HepG2 (cell line): ENCODE measurements around the gene RIPK1. TPM values are rescaled to one million over a fixed set of nuclear protein-coding genes. Genes with fewer than 3 reads are reported as not detected.

ENCODE experiments used
- AHR ChIP-seq: IDR thresholded peaks from 2 replicates; pipeline ENCODE4 v1.6.1; 2018; ENCODE audit warnings: missing genetic modification reagents, missing compliant biosample characterization
- ARNT2 ChIP-seq: sonication (generic); formaldehyde crosslinking; IDR thresholded peaks from 2 replicates; pipeline ENCODE4 v1.8.0; 2022; ENCODE audit warnings: mild to moderate bottlenecking, low read depth, missing genetic modification reagents, moderate library complexity
- CENPT ChIP-seq: sonication (generic); formaldehyde crosslinking; IDR thresholded peaks from 2 replicates; pipeline ENCODE4 v1.8.0; 2022; ENCODE audit warnings: low read depth, mild to moderate bottlenecking, moderate library complexity, missing genetic modification reagents
- CREM ChIP-seq, 2 experiments: sonication (generic) in 1 of 2; formaldehyde crosslinking in 1 of 2; IDR thresholded peaks; 2 replicates each; pipeline versions ENCODE4 v1.4.0 to v1.6.1; 2016 to 2020; ENCODE audit warnings: antibody characterized with exemption in 1 of 2, mild to moderate bottlenecking in 1 of 2, missing genetic modification reagents in 1 of 2
- ELF3 ChIP-seq: IDR thresholded peaks from 2 replicates; pipeline ENCODE4 v1.6.1; 2016; ENCODE audit warnings: missing genetic modification reagents, missing compliant biosample characterization
- GATAD1 ChIP-seq: IDR thresholded peaks from 2 replicates; pipeline ENCODE4 v1.6.1; 2016; ENCODE audit warnings: missing genetic modification reagents, missing compliant biosample characterization
- HNRNPH1 ChIP-seq: fragments of 200-400 bp; formaldehyde crosslinking; optimal IDR thresholded peaks from 2 replicates; pipeline ENCODE3; 2017; ENCODE audit warnings: mild to moderate bottlenecking, low read depth, low read length
- IKZF1 ChIP-seq: fragments of 450-650 bp; IDR thresholded peaks from 2 replicates; pipeline ENCODE4 v1.7.1; 2016
- MXD4 ChIP-seq: IDR thresholded peaks from 2 replicates; pipeline ENCODE4 v1.6.1; 2016; ENCODE audit warnings: mild to moderate bottlenecking, missing biosample characterization, missing genetic modification reagents
- PCBP2 ChIP-seq: fragments of 200-400 bp; formaldehyde crosslinking; optimal IDR thresholded peaks from 2 replicates; pipeline ENCODE3; 2018; ENCODE audit warnings: low read length, low read depth; ENCODE audit not compliant: poor library complexity, severe bottlenecking
- SOX6 ChIP-seq, 2 experiments: fragments of 450-650 bp in 1 of 2; sonication (generic) in 1 of 2; formaldehyde crosslinking in 1 of 2; IDR thresholded peaks; 2 replicates each; pipeline versions ENCODE4 v1.4.0 to v1.6.1; 2017 to 2020; ENCODE audit warnings: antibody characterized with exemption in 1 of 2, mild to moderate bottlenecking in 1 of 2, missing genetic modification reagents in 1 of 2
- SP4 ChIP-seq: sonication (generic); formaldehyde crosslinking; IDR thresholded peaks from 2 replicates; pipeline ENCODE4 v1.8.1; 2023; ENCODE audit warnings: mild to moderate bottlenecking, missing genetic modification reagents
- TOPORS ChIP-seq: sonication (generic); formaldehyde crosslinking; IDR thresholded peaks from 2 replicates; pipeline ENCODE4 v1.8.0; 2023; ENCODE audit warnings: mild to moderate bottlenecking, missing genetic modification reagents
- ZNF296 ChIP-seq: sonication (generic); formaldehyde crosslinking; conservative IDR thresholded peaks from 2 replicates; pipeline ENCODE4 v1.5.0; 2020; ENCODE audit warnings: mild to moderate bottlenecking, missing genetic modification reagents
- ZNF564 ChIP-seq: sonication (generic); formaldehyde crosslinking; IDR thresholded peaks from 2 replicates; pipeline ENCODE4 v1.8.1; 2023; ENCODE audit warnings: mild to moderate bottlenecking, missing genetic modification reagents
- polyA plus RNA-seq, 8 experiments: library from polyadenylated mRNA; depleted of rRNA in 3 of 8; stranded (reverse) in 7 of 8; unstranded in 1 of 8; fragments of >200 nt; fragmentation: Illumina TruSeq in 4 of 8; extraction: Trizol in 4 of 8; gene quantifications; 2 replicates each; pipeline versions ENCODE4 v1.2.1 to v1.2.3, GENCODE V29; 2011 to 2016; ENCODE audit warnings: low read depth in 4 of 8, missing spikeins in 1 of 8, mixed read lengths in 1 of 8; ENCODE audit not compliant: insufficient read depth in 1 of 8
- total RNA-seq, 5 experiments: library from RNA; depleted of rRNA; stranded (reverse); fragments of >200 nt; fragmentation: Illumina TruSeq; extraction: Trizol; gene quantifications; 2 replicates each; pipeline ENCODE4 v1.2.3, GENCODE V29; 2016; ENCODE audit warnings: low read depth in 1 of 5
- TF ChIP-seq, protein P1 (sequence below): sonication (generic); formaldehyde crosslinking; IDR thresholded peaks from 2 replicates; pipeline ENCODE4 v1.4.0; 2020; ENCODE audit warnings: missing genetic modification reagents; ENCODE audit errors: not compliant biosample characterization
- TF ChIP-seq, protein P2 (sequence below): sonication (generic); formaldehyde crosslinking; conservative IDR thresholded peaks from 2 replicates; pipeline ENCODE4 v1.5.0; 2020; ENCODE audit warnings: missing genetic modification reagents
- TF ChIP-seq, protein P3 (sequence below): sonication (generic); formaldehyde crosslinking; IDR thresholded peaks from 2 replicates; pipeline ENCODE4 v1.8.0; 2022; ENCODE audit warnings: mild to moderate bottlenecking, missing genetic modification reagents, moderate library complexity
- TF ChIP-seq, protein P4 (sequence below): IDR thresholded peaks from 2 replicates; pipeline ENCODE4 v1.6.1; 2012; ENCODE audit warnings: low read length, improper control_type of control experiment
- TF ChIP-seq, protein P5 (sequence below): sonication (generic); formaldehyde crosslinking; conservative IDR thresholded peaks from 2 replicates; pipeline ENCODE4 v1.4.0; 2020; ENCODE audit warnings: missing genetic modification reagents

The RIPK1 gene
- total and polyA plus RNA-seq, 2 of the 13 experiments (the other 11 are each of a cell fraction or from before 2014, with no cell fraction given), result 9.0 to 10.3 TPM

DNA sequence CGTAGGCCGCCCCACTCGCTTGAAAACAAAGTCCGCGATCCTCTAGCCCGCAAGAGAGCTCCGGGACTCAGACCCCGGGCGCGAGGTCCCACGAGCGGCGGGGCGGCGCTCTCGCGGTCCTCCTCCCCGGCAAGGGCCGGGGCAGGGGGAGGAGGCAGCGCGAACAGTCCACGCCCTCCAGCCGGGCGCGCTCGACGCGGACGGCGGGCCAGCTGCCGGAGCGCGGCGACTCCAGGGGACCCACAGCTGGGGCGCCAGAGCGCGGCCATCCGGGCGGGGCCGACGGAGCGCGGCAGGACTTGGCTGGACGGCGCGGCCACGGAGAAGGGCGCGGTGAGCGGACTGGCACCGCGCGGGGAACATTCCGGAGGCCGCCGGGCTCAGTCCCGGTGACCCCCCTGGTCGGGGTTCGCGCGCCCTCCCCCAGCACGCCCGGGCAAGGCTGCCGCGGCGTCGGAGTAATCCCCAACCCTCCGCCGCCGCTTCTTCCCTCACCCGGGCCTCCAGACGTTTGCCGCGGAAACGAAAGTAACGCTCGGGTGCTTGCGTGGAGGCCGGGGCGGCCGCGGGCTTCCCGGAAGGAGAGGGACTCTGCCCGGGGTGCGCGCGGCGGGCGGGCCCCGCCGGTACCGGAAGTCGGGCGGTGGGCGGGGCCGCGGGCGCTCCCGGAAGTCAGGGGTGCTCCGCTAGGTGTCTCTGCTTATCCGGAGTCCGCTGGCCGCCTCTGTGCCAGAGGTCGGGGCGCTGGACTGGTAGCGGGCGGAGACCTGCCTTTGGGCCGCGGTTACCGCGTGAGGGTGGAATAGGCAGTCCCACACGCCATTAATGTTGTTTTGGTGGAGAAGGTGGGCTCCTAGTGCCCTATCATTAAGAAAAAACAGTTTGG, at the start of gene RIPK1 (continued):
- TF ChIP-seq CREM (IDR thresholded peaks at IDR 0.05) (0 out of 2 replicates have a peak, but pooled peaks have one; percentile 10), CREM (CRISPR knock-in tag; IDR thresholded peaks at IDR 0.05) (no peak), TOPORS (peak; percentile 68; the same call in 1 of the 2 replicates), PCBP2 (no peak), ELF3 (peak; percentile 97), ZNF564 (CRISPR knock-in tag) (peak; percentile 80; the same call in 1 of the 2 replicates), AHR (CRISPR knock-in tag) (0 out of 2 replicates have a peak, but pooled peaks have one; percentile 9), CENPT (CRISPR knock-in tag) (no peak), MXD4 (CRISPR knock-in tag) (peak; percentile 55), GATAD1 (CRISPR knock-in tag) (peak; percentile 69; the same call in 1 of the 2 replicates), IKZF1 (no peak), ARNT2 (peak; percentile 86), ZNF296 (CRISPR knock-in tag) (no peak), SOX6 (IDR thresholded peaks at IDR 0.05) (no peak), SOX6 (CRISPR knock-in tag; IDR thresholded peaks at IDR 0.05) (peak; percentile 58), HNRNPH1 (no peak), SP4 (CRISPR knock-in tag) (peak; percentile 96)
- TF ChIP-seq, protein P1, sequence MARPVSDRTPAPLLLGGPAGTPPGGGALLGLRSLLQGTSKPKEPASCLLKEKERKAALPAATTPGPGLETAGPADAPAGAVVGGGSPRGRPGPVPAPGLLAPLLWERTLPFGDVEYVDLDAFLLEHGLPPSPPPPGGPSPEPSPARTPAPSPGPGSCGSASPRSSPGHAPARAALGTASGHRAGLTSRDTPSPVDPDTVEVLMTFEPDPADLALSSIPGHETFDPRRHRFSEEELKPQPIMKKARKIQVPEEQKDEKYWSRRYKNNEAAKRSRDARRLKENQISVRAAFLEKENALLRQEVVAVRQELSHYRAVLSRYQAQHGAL (CRISPR knock-in tag), result peak; percentile 9
- TF ChIP-seq, protein P2, sequence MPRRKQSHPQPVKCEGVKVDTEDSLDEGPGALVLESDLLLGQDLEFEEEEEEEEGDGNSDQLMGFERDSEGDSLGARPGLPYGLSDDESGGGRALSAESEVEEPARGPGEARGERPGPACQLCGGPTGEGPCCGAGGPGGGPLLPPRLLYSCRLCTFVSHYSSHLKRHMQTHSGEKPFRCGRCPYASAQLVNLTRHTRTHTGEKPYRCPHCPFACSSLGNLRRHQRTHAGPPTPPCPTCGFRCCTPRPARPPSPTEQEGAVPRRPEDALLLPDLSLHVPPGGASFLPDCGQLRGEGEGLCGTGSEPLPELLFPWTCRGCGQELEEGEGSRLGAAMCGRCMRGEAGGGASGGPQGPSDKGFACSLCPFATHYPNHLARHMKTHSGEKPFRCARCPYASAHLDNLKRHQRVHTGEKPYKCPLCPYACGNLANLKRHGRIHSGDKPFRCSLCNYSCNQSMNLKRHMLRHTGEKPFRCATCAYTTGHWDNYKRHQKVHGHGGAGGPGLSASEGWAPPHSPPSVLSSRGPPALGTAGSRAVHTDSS (CRISPR knock-in tag), result 0 out of 2 replicates have a peak, but pooled peaks have one; percentile 43
- TF ChIP-seq, protein P3, sequence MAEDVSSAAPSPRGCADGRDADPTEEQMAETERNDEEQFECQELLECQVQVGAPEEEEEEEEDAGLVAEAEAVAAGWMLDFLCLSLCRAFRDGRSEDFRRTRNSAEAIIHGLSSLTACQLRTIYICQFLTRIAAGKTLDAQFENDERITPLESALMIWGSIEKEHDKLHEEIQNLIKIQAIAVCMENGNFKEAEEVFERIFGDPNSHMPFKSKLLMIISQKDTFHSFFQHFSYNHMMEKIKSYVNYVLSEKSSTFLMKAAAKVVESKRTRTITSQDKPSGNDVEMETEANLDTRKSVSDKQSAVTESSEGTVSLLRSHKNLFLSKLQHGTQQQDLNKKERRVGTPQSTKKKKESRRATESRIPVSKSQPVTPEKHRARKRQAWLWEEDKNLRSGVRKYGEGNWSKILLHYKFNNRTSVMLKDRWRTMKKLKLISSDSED (CRISPR knock-in tag), result no peak
- TF ChIP-seq, protein P4, sequence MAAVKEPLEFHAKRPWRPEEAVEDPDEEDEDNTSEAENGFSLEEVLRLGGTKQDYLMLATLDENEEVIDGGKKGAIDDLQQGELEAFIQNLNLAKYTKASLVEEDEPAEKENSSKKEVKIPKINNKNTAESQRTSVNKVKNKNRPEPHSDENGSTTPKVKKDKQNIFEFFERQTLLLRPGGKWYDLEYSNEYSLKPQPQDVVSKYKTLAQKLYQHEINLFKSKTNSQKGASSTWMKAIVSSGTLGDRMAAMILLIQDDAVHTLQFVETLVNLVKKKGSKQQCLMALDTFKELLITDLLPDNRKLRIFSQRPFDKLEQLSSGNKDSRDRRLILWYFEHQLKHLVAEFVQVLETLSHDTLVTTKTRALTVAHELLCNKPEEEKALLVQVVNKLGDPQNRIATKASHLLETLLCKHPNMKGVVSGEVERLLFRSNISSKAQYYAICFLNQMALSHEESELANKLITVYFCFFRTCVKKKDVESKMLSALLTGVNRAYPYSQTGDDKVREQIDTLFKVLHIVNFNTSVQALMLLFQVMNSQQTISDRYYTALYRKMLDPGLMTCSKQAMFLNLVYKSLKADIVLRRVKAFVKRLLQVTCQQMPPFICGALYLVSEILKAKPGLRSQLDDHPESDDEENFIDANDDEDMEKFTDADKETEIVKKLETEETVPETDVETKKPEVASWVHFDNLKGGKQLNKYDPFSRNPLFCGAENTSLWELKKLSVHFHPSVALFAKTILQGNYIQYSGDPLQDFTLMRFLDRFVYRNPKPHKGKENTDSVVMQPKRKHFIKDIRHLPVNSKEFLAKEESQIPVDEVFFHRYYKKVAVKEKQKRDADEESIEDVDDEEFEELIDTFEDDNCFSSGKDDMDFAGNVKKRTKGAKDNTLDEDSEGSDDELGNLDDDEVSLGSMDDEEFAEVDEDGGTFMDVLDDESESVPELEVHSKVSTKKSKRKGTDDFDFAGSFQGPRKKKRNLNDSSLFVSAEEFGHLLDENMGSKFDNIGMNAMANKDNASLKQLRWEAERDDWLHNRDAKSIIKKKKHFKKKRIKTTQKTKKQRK, result no peak
- TF ChIP-seq, protein P5, sequence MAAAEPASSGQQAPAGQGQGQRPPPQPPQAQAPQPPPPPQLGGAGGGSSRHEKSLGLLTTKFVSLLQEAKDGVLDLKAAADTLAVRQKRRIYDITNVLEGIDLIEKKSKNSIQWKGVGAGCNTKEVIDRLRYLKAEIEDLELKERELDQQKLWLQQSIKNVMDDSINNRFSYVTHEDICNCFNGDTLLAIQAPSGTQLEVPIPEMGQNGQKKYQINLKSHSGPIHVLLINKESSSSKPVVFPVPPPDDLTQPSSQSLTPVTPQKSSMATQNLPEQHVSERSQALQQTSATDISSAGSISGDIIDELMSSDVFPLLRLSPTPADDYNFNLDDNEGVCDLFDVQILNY (CRISPR knock-in tag), result peak; percentile 50
